Hepatocyte (in vitro differentiated cells): Measurements from ENCODE around the gene CAB39L. TPM values are rescaled to one million over a fixed set of nuclear protein-coding genes. Genes with fewer than 3 reads are reported as not detected.
"Not testable (repeated sequence)": the region's sequence is repeated elsewhere in the genome, so short reads cannot be mapped to it uniquely, and the experiment has no call there.

Experiments used
- DNase-seq: peaks from one replicate; pipeline ENCODE4 v3.0.0-alpha.2; 2016; ENCODE audit warnings: low spot score
- H2AFZ ChIP-seq: fragments of 200-600 bp; sonication (generic); 2 replicates; pipeline ENCODE4 v1.6.0; 2016; ENCODE audit warnings: antibody characterized with exemption, mild to moderate bottlenecking
- H3K27ac ChIP-seq: fragments of 200-600 bp; sonication (generic); 2 replicates; pipeline ENCODE4 v1.5.1; 2016; ENCODE audit warnings: mild to moderate bottlenecking
- H3K27me3 ChIP-seq: fragments of 200-600 bp; sonication (generic); 2 replicates; pipeline ENCODE4 v1.6.1; 2016
- H3K36me3 ChIP-seq: fragments of 200-600 bp; sonication (generic); replicated peaks from 2 replicates; pipeline ENCODE4 v1.5.1; 2016; ENCODE audit warnings: low read depth; ENCODE audit not compliant: insufficient read depth
- H3K4me1 ChIP-seq: fragments of 200-600 bp; sonication (generic); 2 replicates; pipeline ENCODE4 v1.5.1; 2016; ENCODE audit warnings: mild to moderate bottlenecking, moderate library complexity; ENCODE audit not compliant: insufficient read depth
- H3K4me2 ChIP-seq: fragments of 200-600 bp; sonication (generic); 2 replicates; pipeline ENCODE4 v1.6.0; 2016
- H3K4me3 ChIP-seq: fragments of 200-600 bp; sonication (generic); 2 replicates; pipeline ENCODE4 v1.5.1; 2016; ENCODE audit warnings: mild to moderate bottlenecking
- H3K79me2 ChIP-seq: fragments of 200-600 bp; sonication (generic); 2 replicates; pipeline ENCODE4 v1.6.0; 2017; ENCODE audit warnings: mild to moderate bottlenecking
- H3K9me2 ChIP-seq: fragments of 200-600 bp; sonication (generic); replicated peaks from 2 replicates; pipeline ENCODE4 v1.6.0; 2017; ENCODE audit warnings: mild to moderate bottlenecking; ENCODE audit not compliant: insufficient read depth
- H3K9me3 ChIP-seq: fragments of 200-600 bp; sonication (generic); 2 replicates; pipeline ENCODE4 v1.5.1; 2016; ENCODE audit warnings: low read depth, mild to moderate bottlenecking
- H4K20me1 ChIP-seq: fragments of 200-600 bp; sonication (generic); 2 replicates; pipeline ENCODE4 v1.6.0; 2016; ENCODE audit warnings: mild to moderate bottlenecking; ENCODE audit not compliant: insufficient read depth, poor library complexity, severe bottlenecking
- EZH2 ChIP-seq: fragments of 200-600 bp; sonication (generic); IDR thresholded peaks from 2 replicates; pipeline ENCODE4 v1.6.1; 2016; ENCODE audit warnings: antibody characterized with exemption, mild to moderate bottlenecking, borderline replicate concordance
- EZH2phosphoT487 ChIP-seq: fragments of 200-600 bp; sonication (generic); IDR thresholded peaks from one replicate; pipeline ENCODE4 v1.6.1; 2018; ENCODE audit warnings: antibody characterized with exemption, mild to moderate bottlenecking, low read depth, moderate library complexity; ENCODE audit not compliant: unreplicated experiment, severe bottlenecking
- WGBS: methylation state at CpG from one replicate; pipeline ENCODE4 v1.1.6; 2016; ENCODE audit warnings: low lambda C conversion rate; ENCODE audit errors: missing lambda C conversion rate; 5-methylcytosine and 5-hydroxymethylcytosine counted together
- polyA plus RNA-seq: library from polyadenylated mRNA; unstranded; fragments of >200 nt; fragmentation: Nextera tagmentation; extraction: Ambion mirVana; gene quantifications from 2 replicates; pipeline ENCODE4 v1.2.1, GENCODE V29; 2016
- total RNA-seq: library from RNA; depleted of rRNA; stranded (reverse); fragments of >200 nt; gene quantifications from 2 replicates; pipeline ENCODE4 v1.2.3, GENCODE V29; 2014
- TF ChIP-seq, protein P1 (sequence below): fragments of 200-600 bp; sonication (generic); IDR thresholded peaks from 2 replicates; pipeline ENCODE4 v1.5.1; 2016; ENCODE audit warnings: antibody characterized with exemption, mild to moderate bottlenecking; ENCODE audit not compliant: poor library complexity

The CAB39L gene
- total and polyA plus RNA-seq, 2 experiments from 2014 or later = 13.7 to 20.4 TPM

DNA sequence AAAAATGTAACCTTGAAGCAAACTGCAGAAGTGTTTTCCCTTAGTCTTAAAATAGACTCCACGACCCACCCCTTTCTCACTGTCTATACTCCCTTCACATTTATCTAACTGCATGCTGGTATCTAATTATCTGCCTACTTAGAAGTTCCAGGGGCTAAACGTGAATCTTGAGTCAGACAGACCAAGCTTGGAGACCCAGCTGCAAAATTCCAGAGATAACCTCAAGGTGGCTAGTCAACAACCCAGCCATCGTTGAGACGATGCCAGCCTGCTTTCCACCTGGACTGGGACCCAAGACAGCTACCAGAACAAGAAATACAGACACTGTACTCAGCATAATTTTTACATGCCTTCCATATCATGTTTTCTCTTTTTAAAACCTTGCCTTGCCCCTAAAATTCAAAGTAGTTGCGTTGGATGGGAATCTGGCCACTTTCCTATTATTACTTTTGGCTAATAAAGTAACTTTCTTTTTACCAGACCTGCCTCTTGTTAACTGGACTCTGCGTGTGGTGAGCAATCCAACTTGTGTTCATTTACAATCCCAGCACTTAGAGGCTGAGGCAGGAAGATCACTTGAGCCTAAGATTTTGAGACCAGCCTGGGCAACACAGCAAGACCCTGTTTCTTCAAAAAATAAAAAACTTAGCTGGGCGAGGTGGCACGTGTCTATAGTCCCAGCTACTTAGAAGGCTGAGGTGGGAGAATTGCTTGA lies 113.9 kb downstream of the CAB39L start:
- no peaks in the 10 kb centered on the region for H4K20me1 ChIP-seq
- no peak overlapping the region for H2AFZ ChIP-seq
- no peak for DNase-seq
- no peaks in the 10 kb centered on the region for H3K9me3 ChIP-seq
- TF ChIP-seq EZH2 = no peak
- TF ChIP-seq, protein P1, sequence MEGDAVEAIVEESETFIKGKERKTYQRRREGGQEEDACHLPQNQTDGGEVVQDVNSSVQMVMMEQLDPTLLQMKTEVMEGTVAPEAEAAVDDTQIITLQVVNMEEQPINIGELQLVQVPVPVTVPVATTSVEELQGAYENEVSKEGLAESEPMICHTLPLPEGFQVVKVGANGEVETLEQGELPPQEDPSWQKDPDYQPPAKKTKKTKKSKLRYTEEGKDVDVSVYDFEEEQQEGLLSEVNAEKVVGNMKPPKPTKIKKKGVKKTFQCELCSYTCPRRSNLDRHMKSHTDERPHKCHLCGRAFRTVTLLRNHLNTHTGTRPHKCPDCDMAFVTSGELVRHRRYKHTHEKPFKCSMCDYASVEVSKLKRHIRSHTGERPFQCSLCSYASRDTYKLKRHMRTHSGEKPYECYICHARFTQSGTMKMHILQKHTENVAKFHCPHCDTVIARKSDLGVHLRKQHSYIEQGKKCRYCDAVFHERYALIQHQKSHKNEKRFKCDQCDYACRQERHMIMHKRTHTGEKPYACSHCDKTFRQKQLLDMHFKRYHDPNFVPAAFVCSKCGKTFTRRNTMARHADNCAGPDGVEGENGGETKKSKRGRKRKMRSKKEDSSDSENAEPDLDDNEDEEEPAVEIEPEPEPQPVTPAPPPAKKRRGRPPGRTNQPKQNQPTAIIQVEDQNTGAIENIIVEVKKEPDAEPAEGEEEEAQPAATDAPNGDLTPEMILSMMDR = no peak
- no peak for TF ChIP-seq EZH2phosphoT487
- H3K4me3 ChIP-seq = no peak overlapping the region
- no peaks in the 10 kb centered on the region for H3K27me3 ChIP-seq
- H3K36me3 ChIP-seq = no peaks in the 10 kb centered on the region
- H3K4me1 ChIP-seq = peaks cover 8% of the 10 kb centered on the region
- no peaks in the 10 kb centered on the region for H3K9me2 ChIP-seq
- H3K79me2 ChIP-seq = no peaks in the 10 kb centered on the region
- no peak overlapping the region for H3K4me2 ChIP-seq
- 67% methylated on average over 8 of the region's 8 CpGs for WGBS
- H3K27ac ChIP-seq = no peak overlapping the region

DNA sequence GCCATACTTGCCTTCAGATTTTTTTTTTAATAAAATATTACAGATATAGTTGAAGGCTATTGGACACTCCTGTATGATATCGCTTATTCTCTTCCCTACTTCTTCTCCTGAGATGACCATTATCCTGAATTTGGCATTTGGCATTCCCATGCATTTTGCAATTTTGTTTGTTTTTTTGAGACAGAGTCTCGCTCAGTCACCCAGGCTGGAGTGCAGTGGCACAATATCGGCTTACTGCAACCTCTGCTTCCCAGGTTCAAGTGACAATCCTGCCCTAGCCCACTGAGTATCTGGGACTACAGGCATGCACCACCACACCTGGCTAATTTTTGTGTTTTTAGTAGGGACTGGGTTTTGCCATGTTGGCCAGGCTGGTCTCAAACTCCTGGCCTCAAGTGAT lies 116.7 kb downstream of the CAB39L start:
- not testable (repeated sequence) for H3K79me2 ChIP-seq, H2AFZ ChIP-seq, H3K27me3 ChIP-seq, H4K20me1 ChIP-seq, H3K4me3 ChIP-seq, H3K9me3 ChIP-seq, H3K36me3 ChIP-seq, H3K27ac ChIP-seq, H3K4me1 ChIP-seq, H3K4me2 ChIP-seq, H3K9me2 ChIP-seq, DNase-seq
- WGBS = 96% methylated on average over 3 of the region's 3 CpGs

DNA sequence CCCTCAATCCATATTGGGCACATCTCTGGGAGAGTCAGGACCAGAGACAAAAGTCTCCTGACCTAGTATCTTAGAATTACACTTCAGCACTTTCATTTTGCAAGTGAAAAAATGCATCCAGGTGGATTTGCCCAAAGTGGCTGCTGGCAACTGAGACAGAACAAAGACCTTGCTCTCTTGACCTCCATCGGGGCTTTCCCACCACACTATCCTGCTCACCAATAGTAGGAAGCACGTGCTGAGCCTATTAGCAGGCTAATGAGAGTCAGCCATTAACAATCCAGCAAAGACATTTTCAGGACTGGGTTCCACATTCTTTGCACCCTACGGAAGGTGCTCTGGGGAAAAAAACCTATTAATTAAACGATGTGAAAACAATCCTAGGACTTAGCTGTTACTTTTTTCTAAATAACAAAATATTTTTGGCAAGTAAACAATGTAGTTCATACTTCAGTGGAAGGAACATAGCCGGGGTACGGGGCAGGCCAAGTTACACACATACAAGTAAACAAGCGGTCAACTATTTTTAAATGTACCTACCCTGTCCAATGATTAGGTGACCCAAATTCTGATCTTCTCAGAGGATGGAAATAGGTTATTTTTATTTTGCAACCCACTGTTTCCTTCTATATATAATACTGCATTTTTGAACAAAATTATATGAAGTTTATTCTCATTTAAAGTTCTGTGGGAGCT lies 117.5 kb downstream of the CAB39L start:
- H2AFZ ChIP-seq = no peak overlapping the region
- no peaks in the 10 kb centered on the region for H3K36me3 ChIP-seq
- no peak for DNase-seq
- no peaks in the 10 kb centered on the region for H3K79me2 ChIP-seq
- no peaks in the 10 kb centered on the region for H3K27me3 ChIP-seq
- no peaks in the 10 kb centered on the region for H3K9me3 ChIP-seq
- H4K20me1 ChIP-seq = no peaks in the 10 kb centered on the region
- no peak overlapping the region for H3K4me2 ChIP-seq
- no peaks in the 10 kb centered on the region for H3K4me1 ChIP-seq
- no peak overlapping the region for H3K4me3 ChIP-seq
- no peak for TF ChIP-seq EZH2phosphoT487
- TF ChIP-seq, protein P1 = no peak
- no peak for TF ChIP-seq EZH2
- no peak overlapping the region for H3K27ac ChIP-seq
- 91% methylated on average over 7 of the region's 7 CpGs for WGBS
- H3K9me2 ChIP-seq = no peaks in the 10 kb centered on the region

DNA sequence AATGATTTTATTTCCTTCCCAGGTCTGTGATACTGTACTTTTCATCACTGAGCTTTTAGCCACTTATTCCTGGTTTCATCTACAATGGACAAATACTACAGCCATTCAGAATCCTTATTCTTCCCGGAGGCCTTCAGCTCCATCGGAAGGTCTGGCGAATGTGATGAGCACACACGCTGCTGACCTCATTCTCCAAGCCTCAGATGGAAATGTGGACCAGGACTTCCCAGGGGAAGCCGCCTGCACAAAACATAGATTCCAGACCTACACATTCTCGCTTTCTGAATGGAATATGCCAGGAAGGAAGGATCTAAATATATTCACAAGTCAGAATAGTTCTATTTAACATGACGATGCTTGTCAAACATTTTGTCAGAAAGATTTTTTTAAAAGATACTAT lies 120.5 kb downstream of the CAB39L start:
- TF ChIP-seq EZH2 (no peak), EZH2phosphoT487 (no peak)
- TF ChIP-seq, protein P1 = no peak
- no peaks in the 10 kb centered on the region for H3K9me2 ChIP-seq
- no peak for DNase-seq
- no peaks in the 10 kb centered on the region for H3K9me3 ChIP-seq
- H3K4me3 ChIP-seq = no peak overlapping the region
- H3K79me2 ChIP-seq = no peaks in the 10 kb centered on the region
- no peak overlapping the region for H2AFZ ChIP-seq
- no peaks in the 10 kb centered on the region for H3K4me1 ChIP-seq
- H3K4me2 ChIP-seq = no peak overlapping the region
- no peaks in the 10 kb centered on the region for H3K36me3 ChIP-seq
- H4K20me1 ChIP-seq = no peaks in the 10 kb centered on the region
- 98% methylated on average over 7 of the region's 7 CpGs for WGBS
- no peak overlapping the region for H3K27ac ChIP-seq
- no peaks in the 10 kb centered on the region for H3K27me3 ChIP-seq
